Activated T-helper 1 cell treated with anti-CD3 and anti-CD28 coated beads, Interleukin-2, amount 50 U/mL, for 16 hours (primary cell): Measurements from ENCODE around the gene KHK.

Source experiments
- DNase-seq, 2 donors: peaks; one replicate each; pipeline ENCODE4 v3.0.0-alpha.2; 2020; ENCODE audit warnings: low read depth in 1 of 2, low spot score in 1 of 2

The KHK gene

DNA sequence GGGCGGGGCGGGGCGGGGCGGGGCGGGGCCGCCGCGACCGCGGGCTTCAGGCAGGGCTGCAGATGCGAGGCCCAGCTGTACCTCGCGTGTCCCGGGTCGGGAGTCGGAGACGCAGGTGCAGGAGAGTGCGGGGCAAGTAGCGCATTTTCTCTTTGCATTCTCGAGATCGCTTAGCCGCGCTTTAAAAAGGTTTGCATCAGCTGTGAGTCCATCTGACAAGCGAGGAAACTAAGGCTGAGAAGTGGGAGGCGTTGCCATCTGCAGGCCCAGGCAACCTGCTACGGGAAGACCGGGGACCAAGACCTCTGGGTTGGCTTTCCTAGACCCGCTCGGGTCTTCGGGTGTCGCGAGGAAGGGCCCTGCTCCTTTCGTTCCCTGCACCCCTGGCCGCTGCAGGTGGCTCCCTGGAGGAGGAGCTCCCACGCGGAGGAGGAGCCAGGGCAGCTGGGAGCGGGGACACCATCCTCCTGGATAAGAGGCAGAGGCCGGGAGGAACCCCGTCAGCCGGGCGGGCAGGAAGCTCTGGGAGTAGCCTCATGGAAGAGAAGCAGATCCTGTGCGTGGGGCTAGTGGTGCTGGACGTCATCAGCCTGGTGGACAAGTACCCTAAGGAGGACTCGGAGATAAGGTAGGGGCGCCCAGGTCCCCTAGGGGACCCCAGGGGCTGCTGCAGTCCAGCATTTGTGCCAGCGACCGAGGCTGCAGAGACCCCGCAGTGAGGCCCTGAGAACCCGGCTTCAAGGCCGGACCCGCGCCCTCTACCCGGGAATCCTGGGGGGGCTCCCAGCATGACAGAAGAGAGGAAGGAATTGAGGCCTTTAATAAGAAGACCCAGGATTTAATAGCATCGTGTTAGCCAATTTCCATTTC lies at the start of gene KHK:
KHK (plus strand) TSS at position 49 of the 870 bp plus-strand sequence; CDS start at position 537, 488 bp downstream.
- no peak for DNase-seq

- DNase-seq: no peak
These were observed 48.6 kb upstream of the KHK start for GRCh38 chr2:27038012-27038411.

DNA sequence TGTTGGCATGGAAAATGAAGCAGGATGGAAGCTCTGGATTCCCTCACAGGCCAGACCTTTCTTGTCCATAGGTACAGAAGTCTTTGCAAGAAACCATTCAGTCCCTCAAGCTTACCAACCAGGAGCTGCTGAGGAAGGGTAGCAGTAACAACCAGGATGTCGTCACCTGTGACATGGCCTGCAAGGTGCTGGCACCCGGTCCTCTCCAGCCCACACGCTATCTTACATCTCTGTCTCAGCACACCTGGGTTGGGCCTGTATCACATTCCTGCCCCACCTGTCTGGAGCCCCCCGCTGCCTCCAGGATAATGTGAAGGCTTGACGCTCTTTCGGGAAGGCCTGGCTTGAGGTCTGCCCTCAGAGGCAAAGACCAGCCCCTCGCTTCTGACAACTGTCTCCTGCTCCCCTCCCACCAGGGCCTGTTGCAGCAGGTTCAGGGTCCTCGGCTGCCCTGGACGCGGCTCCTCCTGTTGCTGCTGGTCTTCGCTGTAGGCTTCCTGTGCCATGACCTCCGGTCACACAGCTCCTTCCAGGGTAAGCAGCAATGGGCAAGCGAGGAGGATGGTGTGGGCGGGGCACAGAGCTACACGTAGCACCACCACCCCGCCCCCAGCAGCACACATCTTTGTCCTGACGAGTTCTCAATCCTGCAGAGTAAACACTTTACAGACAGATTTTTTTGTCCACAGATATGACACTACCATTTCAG lies 47.8 kb upstream of the KHK start:
- no peak for DNase-seq

DNA sequence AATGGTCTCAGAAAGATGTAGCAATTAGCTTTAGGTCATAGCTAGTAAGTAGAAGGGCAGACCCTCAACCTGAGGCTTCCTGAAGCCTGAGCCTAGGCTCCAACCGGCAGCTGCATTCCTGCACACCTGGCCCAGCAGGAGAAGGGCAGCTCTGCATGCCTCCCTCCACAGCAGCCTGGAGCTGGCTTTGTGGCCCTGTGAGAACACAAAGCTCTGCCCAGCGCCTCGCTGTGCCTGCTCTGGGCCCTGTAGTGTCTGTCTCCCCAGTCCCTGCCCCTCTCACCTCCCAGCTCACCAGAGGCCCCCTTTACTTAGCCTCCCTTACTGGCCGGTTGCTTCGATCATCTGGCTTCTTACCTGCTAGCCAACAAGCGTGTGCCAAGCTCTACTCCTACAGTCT lies 47.1 kb upstream of the KHK start:
- DNase-seq: no peak

DNA sequence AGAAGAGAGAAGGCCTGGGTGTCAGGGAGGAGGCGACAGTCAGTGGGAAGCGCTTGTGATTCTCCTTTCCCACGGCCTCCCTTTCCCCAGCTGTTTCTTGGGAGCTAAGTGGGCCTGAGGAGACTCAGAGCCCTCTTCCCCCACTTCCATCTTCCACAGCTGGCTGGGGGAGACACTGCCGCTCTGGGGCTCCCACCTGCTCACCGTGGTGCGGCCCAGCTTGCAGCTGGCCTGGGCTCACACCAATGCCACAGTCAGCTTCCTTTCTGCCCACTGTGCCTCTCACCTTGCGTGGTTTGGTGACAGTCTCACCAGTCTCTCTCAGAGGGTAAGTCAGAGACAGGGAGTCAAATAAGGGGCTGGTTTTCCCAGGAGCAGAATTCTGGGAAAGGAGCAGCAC lies 46.7 kb upstream of the KHK start:
- DNase-seq: no peak

GRCh38 chr2:27040282-27040681 lies 46.3 kb upstream of the KHK start:
- no peak for DNase-seq

- no peak for DNase-seq
These were observed 44.8 kb upstream of the KHK start for GRCh38 chr2:27041752-27042151.

DNA sequence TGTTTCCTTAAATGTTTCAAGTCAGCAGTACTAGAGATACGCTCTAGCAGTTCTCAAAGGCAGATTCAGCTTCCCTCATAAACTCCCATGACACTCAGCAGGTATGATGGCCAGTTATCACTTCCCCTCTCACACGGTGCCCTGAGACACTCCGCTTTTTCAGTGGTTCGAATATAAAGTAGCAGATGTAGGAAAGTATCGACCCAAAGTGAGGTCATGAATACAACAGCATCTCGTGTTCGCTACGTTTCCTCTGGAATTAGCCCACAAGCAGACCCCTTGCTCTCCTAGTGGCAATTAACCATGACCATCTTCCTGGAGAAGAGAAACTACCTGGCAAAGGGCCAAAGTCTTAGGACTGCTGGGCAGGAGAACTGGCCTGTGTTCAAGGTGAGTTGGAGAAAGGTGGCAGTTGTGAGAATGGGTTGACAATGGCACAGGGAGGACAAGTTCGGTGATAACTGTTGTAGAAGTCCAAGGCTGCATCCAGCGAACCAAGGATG lies 44.4 kb upstream of the KHK start:
- no peak for DNase-seq

GRCh38 chr2:27042985-27043634 lies 43.5 kb upstream of the KHK start:
- DNase-seq: no peak

- peak; percentile 26 to 57 for DNase-seq
These were observed 36.9 kb upstream of the KHK start for GRCh38 chr2:27049422-27050280.

GRCh38 chr2:27050281-27050995 lies 36.1 kb upstream of the KHK start:
- DNase-seq: peak; percentile 87 to 88

- DNase-seq: peak; percentile 92
These were observed 35.3 kb upstream of the KHK start, which contains the start of gene AGBL5 for GRCh38 chr2:27050996-27051901. TSS of gene AGBL5 (plus strand) at chr2:27051668. CDS start at chr2:27052959, 1,291 bp downstream.

DNA sequence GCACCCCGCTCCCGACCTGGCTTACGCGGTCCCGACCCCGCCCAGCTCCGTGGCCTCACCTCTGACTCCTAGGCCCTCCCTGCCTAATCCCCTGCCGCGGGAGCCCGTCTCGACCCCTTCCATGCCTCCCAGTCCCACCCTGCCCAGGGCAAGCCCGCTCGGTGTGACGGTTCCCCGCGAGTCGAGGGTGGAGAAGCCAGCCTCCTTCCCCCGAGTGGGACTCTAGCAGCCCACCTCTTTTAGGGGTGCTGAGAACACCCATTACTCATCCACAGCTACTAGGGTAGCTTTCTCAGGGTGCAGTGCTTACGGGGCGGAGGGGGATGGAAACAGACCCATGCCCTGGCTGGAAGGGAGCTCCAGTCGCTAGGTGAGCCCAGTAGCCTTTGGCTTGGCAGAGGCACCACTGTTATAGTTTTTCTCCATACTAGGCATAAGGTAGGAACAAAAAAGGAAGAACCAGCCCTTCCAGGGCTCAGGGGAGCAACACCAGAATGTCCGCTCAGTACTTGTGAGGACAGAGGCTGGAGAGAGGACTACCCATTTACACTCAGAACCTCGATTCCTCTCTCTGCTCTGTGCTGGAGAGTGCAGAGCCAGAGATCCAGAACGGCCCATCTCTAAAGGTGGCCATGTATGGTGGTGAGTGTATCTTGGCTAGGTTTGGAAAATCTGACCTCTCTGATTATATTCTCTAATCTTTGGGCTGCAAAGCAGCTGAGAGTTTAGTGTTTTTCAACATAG lies 34.5 kb upstream of the KHK start:
- DNase-seq: peak in 1 of 2 donors; percentile 18

DNA sequence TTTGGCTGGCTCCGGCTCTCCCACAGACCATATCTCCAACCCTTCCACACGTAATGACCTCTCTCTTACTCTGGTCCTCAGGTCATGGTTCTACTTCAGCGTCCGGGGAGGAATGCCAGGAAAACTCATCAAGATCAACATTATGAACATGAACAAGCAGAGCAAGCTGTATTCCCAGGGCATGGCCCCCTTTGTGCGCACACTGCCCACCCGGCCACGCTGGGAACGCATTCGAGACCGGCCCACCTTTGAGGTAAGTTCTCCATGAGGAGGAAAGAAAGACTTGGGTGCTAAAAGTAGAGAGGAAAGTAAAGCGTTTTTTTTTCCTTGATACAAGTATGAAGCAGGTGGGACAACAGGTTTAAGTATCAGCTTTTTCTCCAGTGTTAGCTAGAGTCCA lies 33.3 kb upstream of the KHK start:
- no peak for DNase-seq

DNA sequence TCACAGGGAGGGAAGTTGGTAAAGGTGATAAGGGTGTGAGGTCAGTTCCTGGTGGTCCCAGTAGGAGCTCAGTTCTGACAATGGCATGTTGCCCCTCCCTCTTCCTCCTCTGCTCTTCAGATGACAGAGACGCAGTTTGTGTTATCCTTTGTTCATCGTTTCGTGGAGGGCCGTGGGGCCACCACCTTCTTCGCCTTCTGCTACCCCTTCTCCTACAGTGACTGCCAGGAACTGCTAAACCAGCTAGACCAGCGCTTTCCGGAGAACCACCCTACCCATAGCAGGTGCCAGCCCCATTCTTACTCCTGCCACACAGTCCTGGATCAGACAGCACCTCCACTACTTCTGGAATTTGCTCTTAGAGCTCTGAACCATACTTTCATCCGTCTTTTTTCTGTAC lies 32.8 kb upstream of the KHK start:
- DNase-seq: no peak

DNA sequence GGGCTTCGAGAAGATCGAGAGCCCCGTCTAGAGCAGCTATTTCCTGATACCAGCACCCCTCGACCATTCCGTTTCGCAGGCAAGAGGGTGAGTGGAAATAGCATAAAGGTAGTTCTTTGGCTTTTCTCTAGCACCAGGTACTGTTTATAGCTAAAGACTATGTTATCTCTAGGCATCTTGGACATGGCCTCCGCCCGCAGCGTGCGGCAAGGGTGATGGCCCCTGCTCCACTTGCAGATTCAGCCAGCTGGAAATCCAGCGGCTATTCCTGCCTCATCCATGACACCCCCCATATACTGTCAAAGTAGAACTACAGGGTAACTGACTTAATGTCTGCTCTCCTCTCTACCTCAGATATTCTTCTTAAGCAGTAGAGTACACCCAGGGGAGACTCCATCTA lies 31.9 kb upstream of the KHK start:
- DNase-seq: no peak

GRCh38 chr2:27057184-27057583 lies 29.4 kb upstream of the KHK start:
- DNase-seq: no peak

- no peak for DNase-seq
These were observed 28.4 kb upstream of the KHK start for GRCh38 chr2:27058210-27058609.
